ENCODE measurements around the gene GLS2.

GRCh38 chr12:56454557-56454956, 33.4 kb downstream of the GLS2 start, which contains the start of gene MIP:
- TF ChIP-seq CTCF (IDR thresholded peaks at IDR 0.05) (no peak), EP300 (IDR thresholded peaks at IDR 0.05) (no peak)

Data from ovary (tissue), 3 donors.